HepG2 (cell line): ENCODE data around the gene ZNF865. TPM values are rescaled to one million over a fixed set of nuclear protein-coding genes. Genes with fewer than 3 reads are reported as not detected.

Experiments used
- CAMTA2 ChIP-seq: sonication (generic); formaldehyde crosslinking; IDR thresholded peaks from 2 replicates; pipeline ENCODE4 v1.4.0; 2020; ENCODE audit warnings: mild to moderate bottlenecking, missing genetic modification reagents, borderline replicate concordance
- CREB1 ChIP-seq, 2 experiments: fragments of 450-650 bp in 1 of 2; IDR thresholded peaks; 2 replicates each; pipeline ENCODE4 v1.6.1; 2016 to 2017; ENCODE audit warnings: control low read depth in 1 of 2, mild to moderate bottlenecking in 1 of 2, missing compliant biosample characterization in 1 of 2, missing genetic modification characterization in 1 of 2
- HNF4G ChIP-seq, 2 experiments: sonication (generic) in 1 of 2; formaldehyde crosslinking in 1 of 2; IDR thresholded peaks; 2 replicates each; pipeline versions ENCODE4 v1.4.0 to v1.6.1; 2011 to 2020; ENCODE audit warnings: borderline replicate concordance in 2 of 2, low read depth in 2 of 2, mild to moderate bottlenecking in 2 of 2, low read length in 1 of 2, missing genetic modification reagents in 1 of 2, moderate library complexity in 1 of 2
- KDM2A ChIP-seq: sonication (generic); formaldehyde crosslinking; IDR thresholded peaks from 2 replicates; pipeline ENCODE4 v1.4.0; 2020; ENCODE audit warnings: low read depth, missing genetic modification reagents, borderline replicate concordance
- MAZ ChIP-seq, 2 experiments: sonication (generic) in 1 of 2; formaldehyde crosslinking in 1 of 2; IDR thresholded peaks; 2 replicates each; pipeline versions ENCODE4 v1.5.0 to v1.6.1; 2012 to 2020; ENCODE audit warnings: low read depth in 2 of 2, mild to moderate bottlenecking in 2 of 2, borderline replicate concordance in 1 of 2, improper control_type of control experiment in 1 of 2, low read length in 1 of 2, missing genetic modification reagents in 1 of 2, moderate library complexity in 1 of 2
- SPEN ChIP-seq: sonication (generic); formaldehyde crosslinking; IDR thresholded peaks from 2 replicates; pipeline ENCODE4 v1.5.1; 2020; ENCODE audit warnings: low read depth, mild to moderate bottlenecking, missing genetic modification reagents
- TAF15 ChIP-seq: fragments of 200-400 bp; formaldehyde crosslinking; IDR thresholded peaks from one replicate; pipeline ENCODE4 v1.6.1; 2018; ENCODE audit warnings: mild to moderate bottlenecking, low read depth, low read length; ENCODE audit not compliant: poor library complexity, severe bottlenecking
- ZBTB2 ChIP-seq: sonication (generic); formaldehyde crosslinking; IDR thresholded peaks from 2 replicates; pipeline ENCODE4 v1.8.0; 2022; ENCODE audit warnings: low read depth, missing genetic modification reagents
- ZBTB7A ChIP-seq: sonication (generic); formaldehyde crosslinking; IDR thresholded peaks from 2 replicates; pipeline ENCODE4 v1.8.0; 2022; ENCODE audit warnings: mild to moderate bottlenecking, missing genetic modification reagents
- ZNF33B ChIP-seq: sonication (generic); formaldehyde crosslinking; IDR thresholded peaks from 2 replicates; pipeline ENCODE4 v1.5.1; 2020; ENCODE audit warnings: mild to moderate bottlenecking, missing genetic modification reagents
- ZNF713 ChIP-seq: sonication (generic); formaldehyde crosslinking; IDR thresholded peaks from 2 replicates; pipeline ENCODE4 v1.4.0; 2020; ENCODE audit warnings: mild to moderate bottlenecking, missing genetic modification reagents
- polyA plus RNA-seq, 8 experiments: library from polyadenylated mRNA; depleted of rRNA in 3 of 8; stranded (reverse) in 7 of 8; unstranded in 1 of 8; fragments of >200 nt; fragmentation: Illumina TruSeq in 4 of 8; extraction: Trizol in 4 of 8; gene quantifications; 2 replicates each; pipeline versions ENCODE4 v1.2.1 to v1.2.3, GENCODE V29; 2011 to 2016; ENCODE audit warnings: low read depth in 4 of 8, missing spikeins in 1 of 8, mixed read lengths in 1 of 8; ENCODE audit not compliant: insufficient read depth in 1 of 8
- total RNA-seq, 5 experiments: library from RNA; depleted of rRNA; stranded (reverse); fragments of >200 nt; fragmentation: Illumina TruSeq; extraction: Trizol; gene quantifications; 2 replicates each; pipeline ENCODE4 v1.2.3, GENCODE V29; 2016; ENCODE audit warnings: low read depth in 1 of 5
- TF ChIP-seq, protein P1 (sequence below): sonication (generic); formaldehyde crosslinking; conservative IDR thresholded peaks from 2 replicates; pipeline ENCODE4 v1.8.0; 2022; ENCODE audit warnings: low read depth, missing genetic modification reagents
- TF ChIP-seq, protein P2 (sequence below): sonication (generic); formaldehyde crosslinking; IDR thresholded peaks from 2 replicates; pipeline ENCODE4 v1.4.0; 2020; ENCODE audit warnings: missing genetic modification reagents, borderline replicate concordance
- TF ChIP-seq, protein P3 (sequence below): sonication (generic); formaldehyde crosslinking; IDR thresholded peaks from 2 replicates; pipeline ENCODE4 v1.8.1; 2023; ENCODE audit warnings: mild to moderate bottlenecking, missing genetic modification reagents
- TF ChIP-seq, protein P4 (sequence below): sonication (generic); formaldehyde crosslinking; IDR thresholded peaks from 2 replicates; pipeline ENCODE4 v1.4.0; 2020; ENCODE audit warnings: missing genetic modification reagents, borderline replicate concordance

Gene ZNF865
- total and polyA plus RNA-seq, 2 of the 13 experiments (the other 11 are each of a cell fraction or from before 2014, with no cell fraction given) = 0.93 to 1.0 TPM

DNA sequence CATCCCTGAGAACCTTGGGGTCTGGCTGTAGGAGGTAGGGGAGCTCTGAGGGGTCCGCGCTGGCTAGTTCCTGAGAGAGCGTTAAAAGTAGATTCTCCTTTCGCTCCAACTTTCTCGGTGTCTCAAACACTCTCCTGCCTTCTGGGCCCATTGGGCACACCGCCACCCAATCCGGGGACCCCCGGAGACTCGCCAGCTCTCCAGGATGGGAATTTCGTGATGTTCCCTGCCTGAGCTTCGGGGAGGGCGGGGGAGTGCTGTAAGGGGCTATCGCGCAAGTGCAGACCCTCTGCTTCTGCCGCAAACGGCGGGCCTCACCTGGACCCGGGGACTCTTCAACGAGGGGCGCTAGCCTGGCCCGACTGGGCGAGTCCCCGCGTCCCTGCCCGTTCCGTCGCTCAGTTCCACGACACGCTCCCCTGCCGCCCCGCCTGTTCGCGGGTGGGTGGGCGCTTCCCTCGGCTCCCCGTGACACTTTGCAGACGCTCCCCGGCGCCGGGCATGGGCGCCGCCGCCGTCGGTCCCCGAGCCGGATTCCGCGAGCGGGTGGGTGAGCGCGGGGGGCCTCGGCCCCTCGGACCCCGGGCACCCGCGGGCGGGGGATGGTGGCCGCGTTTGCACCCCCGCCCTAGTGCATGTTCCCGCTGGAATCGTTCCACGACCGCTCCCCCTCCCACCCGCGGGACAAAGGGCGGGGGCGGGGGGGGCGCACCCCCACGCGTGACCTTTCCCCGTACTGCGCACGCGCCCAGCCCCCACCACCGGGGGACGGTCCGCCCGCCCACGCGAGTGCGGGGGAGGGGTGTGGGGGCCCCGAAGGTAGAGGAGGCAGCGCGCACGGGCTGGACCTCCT is 42.5 kb downstream of the ZNF865 start, which contains the start of gene CCDC106 (continued):
- TF ChIP-seq ZNF713 (no peak), ZNF33B (no peak), MAZ (IDR thresholded peaks at IDR 0.05; ENCODE audit: borderline replicate concordance, low read depth, low read length) (peak; percentile 47; the same call in 1 of the 2 replicates), MAZ (CRISPR knock-in tag; IDR thresholded peaks at IDR 0.05; ENCODE audit: low read depth) (peak; percentile 91), ZBTB7A (CRISPR knock-in tag) (peak; percentile 16; the same call in 1 of the 2 replicates), ZBTB2 (CRISPR knock-in tag) (peak; percentile 44; the same call in 1 of the 2 replicates), CAMTA2 (CRISPR knock-in tag) (0 out of 2 replicates have a peak, but pooled peaks have one; percentile 56), HNF4G (IDR thresholded peaks at IDR 0.05; ENCODE audit: borderline replicate concordance, low read depth, low read length) (no peak), HNF4G (CRISPR knock-in tag; IDR thresholded peaks at IDR 0.05; ENCODE audit: borderline replicate concordance, low read depth) (no peak), TAF15 (peak; percentile 84), SPEN (CRISPR knock-in tag) (peak; percentile 79), CREB1 (IDR thresholded peaks at IDR 0.05) (no peak), CREB1 (CRISPR knock-in tag; IDR thresholded peaks at IDR 0.05) (no peak), KDM2A (CRISPR knock-in tag) (peak; percentile 68)
- TF ChIP-seq, protein P1, sequence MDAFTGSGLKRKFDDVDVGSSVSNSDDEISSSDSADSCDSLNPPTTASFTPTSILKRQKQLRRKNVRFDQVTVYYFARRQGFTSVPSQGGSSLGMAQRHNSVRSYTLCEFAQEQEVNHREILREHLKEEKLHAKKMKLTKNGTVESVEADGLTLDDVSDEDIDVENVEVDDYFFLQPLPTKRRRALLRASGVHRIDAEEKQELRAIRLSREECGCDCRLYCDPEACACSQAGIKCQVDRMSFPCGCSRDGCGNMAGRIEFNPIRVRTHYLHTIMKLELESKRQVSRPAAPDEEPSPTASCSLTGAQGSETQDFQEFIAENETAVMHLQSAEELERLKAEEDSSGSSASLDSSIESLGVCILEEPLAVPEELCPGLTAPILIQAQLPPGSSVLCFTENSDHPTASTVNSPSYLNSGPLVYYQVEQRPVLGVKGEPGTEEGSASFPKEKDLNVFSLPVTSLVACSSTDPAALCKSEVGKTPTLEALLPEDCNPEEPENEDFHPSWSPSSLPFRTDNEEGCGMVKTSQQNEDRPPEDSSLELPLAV (CRISPR knock-in tag) = 0 out of 2 replicates have a peak, but pooled peaks have one; percentile 19
- TF ChIP-seq, protein P2, sequence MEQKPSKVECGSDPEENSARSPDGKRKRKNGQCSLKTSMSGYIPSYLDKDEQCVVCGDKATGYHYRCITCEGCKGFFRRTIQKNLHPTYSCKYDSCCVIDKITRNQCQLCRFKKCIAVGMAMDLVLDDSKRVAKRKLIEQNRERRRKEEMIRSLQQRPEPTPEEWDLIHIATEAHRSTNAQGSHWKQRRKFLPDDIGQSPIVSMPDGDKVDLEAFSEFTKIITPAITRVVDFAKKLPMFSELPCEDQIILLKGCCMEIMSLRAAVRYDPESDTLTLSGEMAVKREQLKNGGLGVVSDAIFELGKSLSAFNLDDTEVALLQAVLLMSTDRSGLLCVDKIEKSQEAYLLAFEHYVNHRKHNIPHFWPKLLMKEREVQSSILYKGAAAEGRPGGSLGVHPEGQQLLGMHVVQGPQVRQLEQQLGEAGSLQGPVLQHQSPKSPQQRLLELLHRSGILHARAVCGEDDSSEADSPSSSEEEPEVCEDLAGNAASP (CRISPR knock-in tag) = peak; percentile 59; the same call in 1 of the 2 replicates
- TF ChIP-seq, protein P3, sequence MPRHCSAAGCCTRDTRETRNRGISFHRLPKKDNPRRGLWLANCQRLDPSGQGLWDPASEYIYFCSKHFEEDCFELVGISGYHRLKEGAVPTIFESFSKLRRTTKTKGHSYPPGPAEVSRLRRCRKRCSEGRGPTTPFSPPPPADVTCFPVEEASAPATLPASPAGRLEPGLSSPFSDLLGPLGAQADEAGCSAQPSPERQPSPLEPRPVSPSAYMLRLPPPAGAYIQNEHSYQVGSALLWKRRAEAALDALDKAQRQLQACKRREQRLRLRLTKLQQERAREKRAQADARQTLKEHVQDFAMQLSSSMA (CRISPR knock-in tag) = 0 out of 2 replicates have a peak, but pooled peaks have one; percentile 40
- TF ChIP-seq, protein P4, sequence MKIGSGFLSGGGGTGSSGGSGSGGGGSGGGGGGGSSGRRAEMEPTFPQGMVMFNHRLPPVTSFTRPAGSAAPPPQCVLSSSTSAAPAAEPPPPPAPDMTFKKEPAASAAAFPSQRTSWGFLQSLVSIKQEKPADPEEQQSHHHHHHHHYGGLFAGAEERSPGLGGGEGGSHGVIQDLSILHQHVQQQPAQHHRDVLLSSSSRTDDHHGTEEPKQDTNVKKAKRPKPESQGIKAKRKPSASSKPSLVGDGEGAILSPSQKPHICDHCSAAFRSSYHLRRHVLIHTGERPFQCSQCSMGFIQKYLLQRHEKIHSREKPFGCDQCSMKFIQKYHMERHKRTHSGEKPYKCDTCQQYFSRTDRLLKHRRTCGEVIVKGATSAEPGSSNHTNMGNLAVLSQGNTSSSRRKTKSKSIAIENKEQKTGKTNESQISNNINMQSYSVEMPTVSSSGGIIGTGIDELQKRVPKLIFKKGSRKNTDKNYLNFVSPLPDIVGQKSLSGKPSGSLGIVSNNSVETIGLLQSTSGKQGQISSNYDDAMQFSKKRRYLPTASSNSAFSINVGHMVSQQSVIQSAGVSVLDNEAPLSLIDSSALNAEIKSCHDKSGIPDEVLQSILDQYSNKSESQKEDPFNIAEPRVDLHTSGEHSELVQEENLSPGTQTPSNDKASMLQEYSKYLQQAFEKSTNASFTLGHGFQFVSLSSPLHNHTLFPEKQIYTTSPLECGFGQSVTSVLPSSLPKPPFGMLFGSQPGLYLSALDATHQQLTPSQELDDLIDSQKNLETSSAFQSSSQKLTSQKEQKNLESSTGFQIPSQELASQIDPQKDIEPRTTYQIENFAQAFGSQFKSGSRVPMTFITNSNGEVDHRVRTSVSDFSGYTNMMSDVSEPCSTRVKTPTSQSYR (CRISPR knock-in tag) = peak; percentile 74; the same call in 1 of the 2 replicates
